Neural progenitor cell (in vitro differentiated cells): ENCODE results near the gene MACROD2. TPM values are rescaled to one million over a fixed set of nuclear protein-coding genes. Genes with fewer than 3 reads are reported as not detected.

ENCODE experiments used
- DNase-seq: peaks from one replicate; pipeline ENCODE4 v3.0.0-alpha.2; 2016; ENCODE audit warnings: low spot score
- H2AFZ ChIP-seq: fragments of 200-600 bp; sonication (generic); replicated peaks from 2 replicates; pipeline ENCODE4 v1.6.1; 2016; ENCODE audit warnings: antibody characterized with exemption
- H3F3A ChIP-seq: fragments of 200-600 bp; sonication (generic); 2 replicates; pipeline ENCODE4 v1.6.1; 2016; ENCODE audit warnings: antibody characterized with exemption, low read depth
- H3K27ac ChIP-seq: fragments of 200-600 bp; sonication (generic); 2 replicates; pipeline ENCODE4 v1.5.1; 2016; ENCODE audit warnings: mild to moderate bottlenecking
- H3K27me3 ChIP-seq: fragments of 200-600 bp; sonication (generic); 2 replicates; pipeline ENCODE4 v1.6.1; 2016; ENCODE audit warnings: mild to moderate bottlenecking, moderate library complexity
- H3K36me3 ChIP-seq: fragments of 200-600 bp; sonication (generic); 2 replicates; pipeline ENCODE4 v1.5.1; 2016
- H3K4me1 ChIP-seq: fragments of 200-600 bp; sonication (generic); 2 replicates; pipeline ENCODE4 v1.6.1; 2016; ENCODE audit warnings: mixed run types
- H3K4me2 ChIP-seq: fragments of 200-600 bp; sonication (generic); 2 replicates; pipeline ENCODE4 v1.6.1; 2016
- H3K4me3 ChIP-seq: fragments of 200-600 bp; sonication (generic); 2 replicates; pipeline ENCODE4 v1.5.1; 2016
- H3K79me2 ChIP-seq: fragments of 200-600 bp; sonication (generic); 2 replicates; pipeline ENCODE4 v1.6.1; 2016; ENCODE audit warnings: low read depth
- H3K9ac ChIP-seq: fragments of 200-600 bp; sonication (generic); 2 replicates; pipeline ENCODE4 v1.6.1; 2016
- H3K9me3 ChIP-seq: fragments of 200-600 bp; sonication (generic); 2 replicates; pipeline ENCODE4 v1.5.1; 2016; ENCODE audit warnings: low read depth
- H4K20me1 ChIP-seq: fragments of 200-600 bp; sonication (generic); 2 replicates; pipeline ENCODE4 v1.6.1; 2016; ENCODE audit warnings: low read depth
- H3K27ac Mint-ChIP-seq: 3 replicates; pipeline ENCODE4 v1.8.0; 2021; ENCODE audit warnings: mixed read lengths
- H3K27me3 Mint-ChIP-seq: 2 replicates; pipeline ENCODE4 v1.8.0; 2022; ENCODE audit warnings: low read depth, mild to moderate bottlenecking, inconsistent platforms, moderate library complexity, mixed read lengths; ENCODE audit not compliant: insufficient read depth
- H3K36me3 Mint-ChIP-seq: 3 replicates; pipeline ENCODE4 v1.8.0; 2021; ENCODE audit warnings: mixed read lengths
- H3K4me1 Mint-ChIP-seq: 3 replicates; pipeline ENCODE4 v1.8.0; 2021; ENCODE audit warnings: mixed read lengths
- H3K4me3 Mint-ChIP-seq: 3 replicates; pipeline ENCODE4 v1.8.0; 2021; ENCODE audit warnings: mild to moderate bottlenecking, moderate library complexity, mixed read lengths
- H3K9me3 Mint-ChIP-seq: 3 replicates; pipeline ENCODE4 v1.8.0; 2020; ENCODE audit warnings: mixed read lengths
- EZH2 ChIP-seq: fragments of 200-600 bp; sonication (generic); IDR thresholded peaks from 2 replicates; pipeline ENCODE4 v1.6.1; 2017; ENCODE audit warnings: antibody characterized with exemption, mild to moderate bottlenecking, moderate library complexity
- EZH2phosphoT487 ChIP-seq: fragments of 200-600 bp; sonication (generic); IDR thresholded peaks from 2 replicates; pipeline ENCODE4 v1.6.1; 2017; ENCODE audit warnings: antibody characterized with exemption
- total RNA-seq: library from RNA; depleted of rRNA; stranded (reverse); fragments of >200 nt; gene quantifications from 2 replicates; pipeline ENCODE4 v1.2.3, GENCODE V29; 2015; ENCODE audit warnings: low replicate concordance
- TF ChIP-seq, protein P1 (sequence below): fragments of 200-600 bp; sonication (generic); IDR thresholded peaks from 2 replicates; pipeline ENCODE4 v1.5.1; 2017; ENCODE audit warnings: antibody characterized with exemption, mild to moderate bottlenecking

MACROD2 gene
- total RNA-seq, 1 donor from 2014 or later, result 11.9 TPM

- Histone ChIP-seq H2AFZ (no peak overlapping the region), H3K4me3 (no peak overlapping the region), H3F3A (no peaks in the 10 kb centered on the region), H3K4me1 (no peaks in the 10 kb centered on the region), H3K27me3 (no peaks in the 10 kb centered on the region), H3K27ac (no peak overlapping the region), H3K9me3 (no peaks in the 10 kb centered on the region), H4K20me1 (no peaks in the 10 kb centered on the region), H3K4me2 (no peak overlapping the region), H3K36me3 (no peaks in the 10 kb centered on the region), H3K79me2 (no peaks in the 10 kb centered on the region), H3K9ac (no peak overlapping the region)
- peaks cover 5% of the 10 kb centered on the region for H3K36me3 Mint-ChIP-seq
- no peak overlapping the region for H3K4me3 Mint-ChIP-seq
- no peak for TF ChIP-seq EZH2phosphoT487
- TF ChIP-seq EZH2, result no peak
- TF ChIP-seq, protein P1, sequence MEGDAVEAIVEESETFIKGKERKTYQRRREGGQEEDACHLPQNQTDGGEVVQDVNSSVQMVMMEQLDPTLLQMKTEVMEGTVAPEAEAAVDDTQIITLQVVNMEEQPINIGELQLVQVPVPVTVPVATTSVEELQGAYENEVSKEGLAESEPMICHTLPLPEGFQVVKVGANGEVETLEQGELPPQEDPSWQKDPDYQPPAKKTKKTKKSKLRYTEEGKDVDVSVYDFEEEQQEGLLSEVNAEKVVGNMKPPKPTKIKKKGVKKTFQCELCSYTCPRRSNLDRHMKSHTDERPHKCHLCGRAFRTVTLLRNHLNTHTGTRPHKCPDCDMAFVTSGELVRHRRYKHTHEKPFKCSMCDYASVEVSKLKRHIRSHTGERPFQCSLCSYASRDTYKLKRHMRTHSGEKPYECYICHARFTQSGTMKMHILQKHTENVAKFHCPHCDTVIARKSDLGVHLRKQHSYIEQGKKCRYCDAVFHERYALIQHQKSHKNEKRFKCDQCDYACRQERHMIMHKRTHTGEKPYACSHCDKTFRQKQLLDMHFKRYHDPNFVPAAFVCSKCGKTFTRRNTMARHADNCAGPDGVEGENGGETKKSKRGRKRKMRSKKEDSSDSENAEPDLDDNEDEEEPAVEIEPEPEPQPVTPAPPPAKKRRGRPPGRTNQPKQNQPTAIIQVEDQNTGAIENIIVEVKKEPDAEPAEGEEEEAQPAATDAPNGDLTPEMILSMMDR, result no peak
- no peak for DNase-seq
- H3K27me3 Mint-ChIP-seq, result no peaks in the 10 kb centered on the region
- no peak overlapping the region for H3K27ac Mint-ChIP-seq
- peaks cover 22% of the 10 kb centered on the region for H3K9me3 Mint-ChIP-seq
- H3K4me1 Mint-ChIP-seq, result peaks cover 3% of the 10 kb centered on the region
Observed at GRCh38 chr20:14561741-14562221, 566.5 kb downstream of the MACROD2 start.

DNA sequence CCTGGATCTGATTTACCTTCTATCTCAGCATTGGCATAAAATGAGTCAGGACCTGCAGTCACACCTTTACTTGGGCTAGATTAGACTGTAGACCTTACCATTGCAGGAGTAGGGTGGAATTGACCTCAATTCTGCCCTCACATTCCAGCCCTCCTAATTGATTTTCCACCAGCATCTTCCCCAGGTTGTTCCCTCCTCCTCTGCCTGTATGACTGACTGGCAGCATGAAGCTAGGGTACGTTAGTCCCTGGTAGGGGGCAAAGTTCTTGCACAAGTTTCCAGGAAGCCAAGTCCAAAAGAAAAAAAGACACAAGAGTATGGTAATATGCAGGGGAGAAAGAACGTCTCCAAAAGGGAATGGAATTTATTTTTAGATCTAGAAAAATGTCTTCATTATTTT lies 567.7 kb downstream of the MACROD2 start:
- Histone ChIP-seq H3K4me2 (no peak overlapping the region), H3K9me3 (no peaks in the 10 kb centered on the region), H2AFZ (no peak overlapping the region), H3K27me3 (no peaks in the 10 kb centered on the region), H3K79me2 (no peaks in the 10 kb centered on the region), H3F3A (peaks cover 4% of the 10 kb centered on the region), H4K20me1 (no peaks in the 10 kb centered on the region), H3K9ac (no peak overlapping the region), H3K4me3 (no peak overlapping the region), H3K4me1 (peaks cover 7% of the 10 kb centered on the region), H3K36me3 (no peaks in the 10 kb centered on the region), H3K27ac (no peak overlapping the region)
- Mint-ChIP-seq H3K27me3 (no peaks in the 10 kb centered on the region), H3K36me3 (peaks cover 5% of the 10 kb centered on the region), H3K4me3 (no peak overlapping the region), H3K9me3 (peaks cover 18% of the 10 kb centered on the region), H3K4me1 (peaks cover 6% of the 10 kb centered on the region), H3K27ac (no peak overlapping the region)
- DNase-seq, result no peak
- TF ChIP-seq EZH2phosphoT487 (no peak), EZH2 (no peak)
- TF ChIP-seq, protein P1, result no peak

DNA sequence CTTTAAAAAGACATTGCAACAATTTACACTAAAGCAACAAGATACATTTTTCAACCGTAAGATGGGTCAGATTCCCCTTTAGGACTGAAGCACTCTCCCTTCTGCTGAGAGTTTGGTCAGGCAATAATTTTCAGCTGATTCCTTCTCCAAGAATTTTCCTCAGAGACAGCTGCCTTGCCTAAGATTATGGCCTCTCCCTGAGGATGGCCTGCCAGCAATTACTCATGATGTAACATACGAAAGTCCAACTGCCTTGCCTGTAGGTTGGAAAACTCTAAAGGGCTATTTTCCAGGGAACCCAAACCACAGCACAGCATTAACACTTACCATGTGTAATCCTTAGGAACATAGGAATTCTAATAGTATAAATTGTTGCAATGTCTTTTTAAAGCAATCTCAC lies 571.2 kb downstream of the MACROD2 start:
- peaks cover 22% of the 10 kb centered on the region for H3K4me1 Mint-ChIP-seq
- Histone ChIP-seq H3K79me2 (no peaks in the 10 kb centered on the region), H3K27ac (no peak overlapping the region), H3K9me3 (no peaks in the 10 kb centered on the region), H2AFZ (no peak overlapping the region), H3F3A (peaks cover 21% of the 10 kb centered on the region), H3K27me3 (no peaks in the 10 kb centered on the region), H3K4me3 (no peak overlapping the region), H3K4me2 (no peak overlapping the region), H3K4me1 (peaks cover 35% of the 10 kb centered on the region), H4K20me1 (no peaks in the 10 kb centered on the region), H3K9ac (no peak overlapping the region), H3K36me3 (no peaks in the 10 kb centered on the region)
- TF ChIP-seq EZH2phosphoT487, result no peak
- TF ChIP-seq, protein P1, result no peak
- TF ChIP-seq EZH2, result no peak
- no peak for DNase-seq
- H3K4me3 Mint-ChIP-seq, result no peak overlapping the region
- H3K27ac Mint-ChIP-seq, result no peak overlapping the region
- H3K36me3 Mint-ChIP-seq, result peaks cover 5% of the 10 kb centered on the region
- no peaks in the 10 kb centered on the region for H3K27me3 Mint-ChIP-seq
- peaks cover 18% of the 10 kb centered on the region for H3K9me3 Mint-ChIP-seq
